Measurements from ENCODE around the gene TIGD4. TPM values are rescaled to one million over a fixed set of nuclear protein-coding genes. Genes with fewer than 3 reads are reported as not detected.

The TIGD4 gene
- total and polyA plus RNA-seq, 8 donors, result 0.38 to 2.0 (median 1.4) TPM

DNA sequence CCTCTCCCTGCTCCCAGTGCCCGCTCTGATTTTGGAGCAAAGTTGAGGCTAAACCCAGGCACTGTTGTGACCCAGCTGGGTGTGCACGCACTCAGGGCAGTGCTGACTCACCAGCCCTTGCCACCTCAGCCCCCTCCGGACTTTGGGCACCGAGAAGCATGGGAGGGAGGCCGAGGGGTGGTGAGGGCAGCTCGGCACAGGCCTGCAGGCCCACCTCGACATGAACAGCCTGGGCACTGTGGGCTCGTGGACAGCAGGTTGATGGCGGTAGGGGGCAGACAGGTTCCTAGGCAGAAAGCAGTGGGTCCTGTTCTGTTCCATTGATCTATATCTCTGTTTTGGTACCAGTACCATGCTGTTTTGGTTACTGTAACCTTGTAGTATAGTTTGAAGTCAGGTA, 30.9 kb downstream of the TIGD4 start:
- Histone ChIP-seq H3K27me3 (no peaks in the 10 kb centered on the region), H3K4me3 (no peak overlapping the region), H3K27ac (no peak overlapping the region), H3K36me3 (no peaks in the 10 kb centered on the region), H3K9me3 (peaks cover 0 to 10% of the 10 kb centered on the region in 2 donors), H3K4me1 (no peaks in the 10 kb centered on the region)
- TF ChIP-seq, protein P1, sequence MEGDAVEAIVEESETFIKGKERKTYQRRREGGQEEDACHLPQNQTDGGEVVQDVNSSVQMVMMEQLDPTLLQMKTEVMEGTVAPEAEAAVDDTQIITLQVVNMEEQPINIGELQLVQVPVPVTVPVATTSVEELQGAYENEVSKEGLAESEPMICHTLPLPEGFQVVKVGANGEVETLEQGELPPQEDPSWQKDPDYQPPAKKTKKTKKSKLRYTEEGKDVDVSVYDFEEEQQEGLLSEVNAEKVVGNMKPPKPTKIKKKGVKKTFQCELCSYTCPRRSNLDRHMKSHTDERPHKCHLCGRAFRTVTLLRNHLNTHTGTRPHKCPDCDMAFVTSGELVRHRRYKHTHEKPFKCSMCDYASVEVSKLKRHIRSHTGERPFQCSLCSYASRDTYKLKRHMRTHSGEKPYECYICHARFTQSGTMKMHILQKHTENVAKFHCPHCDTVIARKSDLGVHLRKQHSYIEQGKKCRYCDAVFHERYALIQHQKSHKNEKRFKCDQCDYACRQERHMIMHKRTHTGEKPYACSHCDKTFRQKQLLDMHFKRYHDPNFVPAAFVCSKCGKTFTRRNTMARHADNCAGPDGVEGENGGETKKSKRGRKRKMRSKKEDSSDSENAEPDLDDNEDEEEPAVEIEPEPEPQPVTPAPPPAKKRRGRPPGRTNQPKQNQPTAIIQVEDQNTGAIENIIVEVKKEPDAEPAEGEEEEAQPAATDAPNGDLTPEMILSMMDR (IDR thresholded peaks at IDR 0.05), result no peak
- ATAC-seq, result no peak
- no peak for DNase-seq
- intact Hi-C loops (cut with DNase I), result no loop called here

DNA sequence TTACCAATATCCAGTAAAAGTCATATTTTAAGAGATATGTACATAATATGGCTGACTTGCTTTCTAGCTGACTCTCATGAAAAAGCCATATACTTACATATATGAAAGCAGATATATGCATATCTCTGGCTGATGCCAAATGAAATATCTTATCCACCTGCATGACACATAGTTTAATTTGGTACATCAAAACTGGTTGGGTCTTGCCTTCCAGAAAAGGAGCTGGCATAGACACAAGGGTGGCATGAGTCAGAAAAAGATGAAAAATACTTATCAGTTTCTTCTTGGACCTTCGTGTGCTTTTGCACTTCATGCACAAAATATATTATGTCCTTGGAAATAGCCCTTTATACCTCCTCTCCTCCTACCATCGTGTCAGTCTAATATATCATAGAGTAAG, 32.1 kb downstream of the TIGD4 start:
- Histone ChIP-seq H3K27me3 (no peaks in the 10 kb centered on the region), H3K4me3 (no peak overlapping the region), H3K4me1 (no peaks in the 10 kb centered on the region), H3K27ac (no peak overlapping the region), H3K36me3 (no peaks in the 10 kb centered on the region), H3K9me3 (peaks cover 0 to 9% of the 10 kb centered on the region in 2 donors)
- TF ChIP-seq, protein P1 (IDR thresholded peaks at IDR 0.05), result no peak
- ATAC-seq (no peak), DNase-seq (no peak)
- intact Hi-C loops (cut with DNase I), result no loop called here

DNA sequence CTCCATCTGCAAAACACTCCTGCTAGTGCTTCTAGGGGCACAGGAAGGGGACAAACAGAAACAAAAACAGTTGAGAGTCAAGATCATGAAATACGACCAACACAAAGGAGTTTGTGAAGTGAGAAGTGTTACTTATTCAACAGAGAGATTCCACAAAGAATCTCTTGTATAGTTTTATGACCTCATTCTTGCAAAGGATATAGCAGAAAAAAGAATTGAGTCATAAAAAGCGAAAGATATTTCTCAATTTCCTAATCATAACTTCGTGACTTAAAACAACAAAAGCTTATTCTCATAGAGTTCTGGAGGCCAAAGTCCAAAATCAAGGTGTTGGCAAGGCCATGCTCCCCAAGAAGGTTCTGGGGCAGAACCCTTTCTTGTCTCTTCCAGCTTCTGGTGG, 40.7 kb downstream of the TIGD4 start:
- Histone ChIP-seq H3K36me3 (no peaks in the 10 kb centered on the region), H3K4me1 (no peaks in the 10 kb centered on the region), H3K27ac (no peak overlapping the region), H3K9me3 (no peaks in the 10 kb centered on the region), H3K4me3 (no peak overlapping the region), H3K27me3 (no peaks in the 10 kb centered on the region)
- DNase-seq (no peak), ATAC-seq (no peak)
- intact Hi-C loops (cut with DNase I), result no loop called here
- TF ChIP-seq, protein P1 (IDR thresholded peaks at IDR 0.05), result no peak

DNA sequence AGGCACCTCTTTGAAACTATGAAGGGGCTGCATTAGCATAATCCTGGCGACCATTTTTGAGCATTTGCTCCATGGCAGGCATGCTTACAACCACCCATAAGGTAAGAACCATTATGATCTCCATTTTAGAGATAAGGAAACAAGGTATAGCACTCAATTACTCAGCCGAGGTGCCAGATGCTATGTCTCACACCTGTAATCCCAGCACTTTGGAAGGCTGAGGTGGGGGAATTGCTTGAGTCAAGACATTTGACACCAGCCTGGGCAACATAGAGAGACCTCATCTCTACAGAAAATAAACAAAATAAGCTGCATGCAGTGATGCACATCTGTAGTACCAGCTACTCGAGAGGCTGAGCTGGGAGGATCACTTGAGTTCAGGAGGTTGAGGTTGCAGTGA, 43.6 kb downstream of the TIGD4 start:
- TF ChIP-seq, protein P1 (IDR thresholded peaks at IDR 0.05), result no peak
- Histone ChIP-seq H3K9me3 (no peaks in the 10 kb centered on the region), H3K27me3 (no peaks in the 10 kb centered on the region), H3K4me3 (no peak overlapping the region), H3K36me3 (no peaks in the 10 kb centered on the region), H3K4me1 (no peaks in the 10 kb centered on the region), H3K27ac (no peak overlapping the region)
- DNase-seq (no peak), ATAC-seq (no peak)
- intact Hi-C loops (cut with DNase I), result no loop called here

DNA sequence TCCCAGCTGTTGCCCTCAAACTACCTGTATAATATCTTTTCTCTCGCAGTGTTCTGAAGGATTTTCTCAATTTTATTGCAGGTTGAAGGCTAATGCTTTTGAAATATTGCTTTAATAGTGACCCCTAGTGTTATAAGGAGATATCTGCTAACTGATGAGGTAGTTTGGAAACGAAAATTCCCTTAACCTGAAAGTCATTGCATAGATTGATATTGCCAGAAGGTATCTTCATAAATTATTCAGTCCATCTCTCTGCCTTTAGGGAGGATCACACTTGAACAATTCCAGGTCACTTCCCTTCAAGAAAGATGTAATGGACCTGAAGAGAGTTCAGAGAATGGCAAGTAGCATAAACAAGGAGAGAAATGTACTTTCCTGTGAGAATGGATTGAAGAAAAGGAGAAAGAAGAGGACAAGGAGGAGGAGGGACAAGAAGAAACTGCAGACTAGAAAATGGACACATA, 44.1 kb downstream of the TIGD4 start:
- no peak overlapping the region for H3K27ac ChIP-seq
- no peaks in the 10 kb centered on the region for H3K36me3 ChIP-seq
- intact Hi-C loops (cut with DNase I), result no loop called here
- no peaks in the 10 kb centered on the region for H3K4me1 ChIP-seq
- DNase-seq, result peak in 1 of 4 donors; percentile 11
- no peaks in the 10 kb centered on the region for H3K9me3 ChIP-seq
- H3K4me3 ChIP-seq, result no peak overlapping the region
- TF ChIP-seq, protein P1 (IDR thresholded peaks at IDR 0.05), result peak; percentile 40 to 43
- peak; percentile 63 for ATAC-seq
- H3K27me3 ChIP-seq, result no peaks in the 10 kb centered on the region
